HEK293 (cell line): ENCODE results near the gene RAB5IF.
A peak's percentile ranks its signal among the peaks of the same experiment; 100 is the strongest.

Experiments
- CTCF ChIA-PET: fragments of 350-600 bp; formaldehyde crosslinking; extraction: SDS; loops from one replicate; lab custom pipeline; 2021; ENCODE audit warnings: antibody characterized with exemption; lab: Yijun Ruan, JAX
- POLR2A ChIA-PET: fragments of 300-600 bp; formaldehyde crosslinking; extraction: SDS; loops from one replicate; lab custom pipeline; 2020; ENCODE audit warnings: antibody characterized with exemption, inconsistent platforms; lab: Yijun Ruan, JAX
- H3K27ac ChIP-seq: fragments of 200-500 bp; sonication (Bioruptor generic); 2 replicates; pipeline ENCODE4 v1.5.1; 2014; ENCODE audit warnings: low read depth, low read length, control low read depth, inconsistent platforms; ENCODE audit errors: extremely low read depth
- H3K36me3 ChIP-seq, 2 experiments: fragments of 200-500 bp in 1 of 2; sonication (Bioruptor generic) in 1 of 2; 1 replicate in 1 of 2; 2 replicates in 1 of 2; pipeline ENCODE4 v1.5.1; 2014 to 2017; ENCODE audit warnings: inconsistent platforms in 2 of 2, low read length in 2 of 2; ENCODE audit not compliant: control insufficient read depth in 2 of 2, insufficient read depth in 1 of 2
- H3K4me1 ChIP-seq: fragments of 200-500 bp; sonication (Bioruptor generic); 2 replicates; pipeline ENCODE4 v1.5.1; 2014; ENCODE audit warnings: mild to moderate bottlenecking, low read length, inconsistent platforms; ENCODE audit not compliant: control insufficient read depth, insufficient read depth
- H3K4me3 ChIP-seq: 2 replicates; pipeline ENCODE4 v1.5.1; 2011; ENCODE audit warnings: low read depth, mild to moderate bottlenecking, control low read depth, low read length, moderate library complexity
- H3K9me3 ChIP-seq: fragments of 200-500 bp; sonication (Bioruptor generic); 2 replicates; pipeline ENCODE4 v1.5.1; 2014; ENCODE audit warnings: low read depth, low read length, inconsistent platforms; ENCODE audit not compliant: control insufficient read depth, insufficient read depth
- KLF10 ChIP-seq: fragments of 450-650 bp; IDR thresholded peaks from 2 replicates; pipeline ENCODE4 v1.5.1; 2018; ENCODE audit warnings: missing biosample characterization, mild to moderate bottlenecking, missing genetic modification characterization
- KLF9 ChIP-seq: fragments of 450-650 bp; formaldehyde crosslinking; IDR thresholded peaks from 2 replicates; pipeline ENCODE4 v1.5.1; 2016; ENCODE audit warnings: missing biosample characterization, missing genetic modification characterization, low read depth
- OVOL3 ChIP-seq: fragments of 450-650 bp; formaldehyde crosslinking; IDR thresholded peaks from 2 replicates; pipeline ENCODE4 v1.5.1; 2016; ENCODE audit warnings: missing biosample characterization, missing genetic modification characterization
- PATZ1 ChIP-seq: fragments of 450-650 bp; formaldehyde crosslinking; IDR thresholded peaks from 2 replicates; pipeline ENCODE4 v1.5.1; 2016; ENCODE audit warnings: missing biosample characterization, missing genetic modification characterization
- RBAK ChIP-seq: fragments of 450-650 bp; formaldehyde crosslinking; IDR thresholded peaks from 2 replicates; pipeline ENCODE4 v1.5.1; 2016; ENCODE audit warnings: missing biosample characterization, missing genetic modification characterization
- SP2 ChIP-seq: fragments of 450-650 bp; formaldehyde crosslinking; IDR thresholded peaks from 2 replicates; pipeline ENCODE4 v1.5.1; 2016; ENCODE audit warnings: missing biosample characterization, missing genetic modification characterization
- SP7 ChIP-seq: fragments of 450-650 bp; formaldehyde crosslinking; IDR thresholded peaks from 2 replicates; pipeline ENCODE4 v1.5.1; 2016; ENCODE audit warnings: missing biosample characterization, missing genetic modification characterization
- TRIM28 ChIP-seq: IDR thresholded peaks from 2 replicates; pipeline ENCODE4 v1.6.1; 2011; ENCODE audit warnings: low read length, control low read depth, borderline replicate concordance
- ZBTB20 ChIP-seq: fragments of 450-650 bp; formaldehyde crosslinking; IDR thresholded peaks from 2 replicates; pipeline ENCODE4 v1.5.1; 2016; ENCODE audit warnings: missing biosample characterization, missing genetic modification characterization
- ZBTB8A ChIP-seq: fragments of 450-650 bp; formaldehyde crosslinking; IDR thresholded peaks from 2 replicates; pipeline ENCODE4 v1.5.1; 2016; ENCODE audit warnings: missing biosample characterization, missing genetic modification characterization
- ZNF155 ChIP-seq: fragments of 450-650 bp; formaldehyde crosslinking; IDR thresholded peaks from 2 replicates; pipeline ENCODE4 v1.5.1; 2016; ENCODE audit warnings: missing biosample characterization, missing genetic modification characterization
- ZNF16 ChIP-seq: fragments of 450-650 bp; formaldehyde crosslinking; IDR thresholded peaks from 2 replicates; pipeline ENCODE4 v1.5.1; 2016; ENCODE audit warnings: low read depth, missing biosample characterization, missing genetic modification characterization
- ZNF202 ChIP-seq: fragments of 450-650 bp; formaldehyde crosslinking; IDR thresholded peaks from 2 replicates; pipeline ENCODE4 v1.5.1; 2016; ENCODE audit warnings: missing biosample characterization, missing genetic modification characterization, borderline replicate concordance
- ZNF211 ChIP-seq: fragments of 450-650 bp; formaldehyde crosslinking; IDR thresholded peaks from 2 replicates; pipeline ENCODE4 v1.5.1; 2016; ENCODE audit warnings: low read depth, missing biosample characterization, missing genetic modification characterization
- ZNF292 ChIP-seq: fragments of 450-650 bp; formaldehyde crosslinking; IDR thresholded peaks from 2 replicates; pipeline ENCODE4 v1.5.1; 2016; ENCODE audit warnings: low read depth, missing biosample characterization, missing genetic modification characterization, borderline replicate concordance
- ZNF335 ChIP-seq: fragments of 450-650 bp; formaldehyde crosslinking; conservative IDR thresholded peaks from 2 replicates; pipeline ENCODE4 v1.5.1; 2016; ENCODE audit warnings: missing biosample characterization, missing genetic modification characterization
- ZNF350 ChIP-seq: fragments of 450-650 bp; formaldehyde crosslinking; IDR thresholded peaks from 2 replicates; pipeline ENCODE4 v1.5.0; 2017; ENCODE audit warnings: missing biosample characterization, mild to moderate bottlenecking, missing genetic modification characterization
- ZNF354C ChIP-seq: fragments of 450-650 bp; formaldehyde crosslinking; IDR thresholded peaks from 2 replicates; pipeline ENCODE4 v1.5.1; 2016; ENCODE audit warnings: missing biosample characterization, missing genetic modification characterization, low read depth, borderline replicate concordance
- ZNF48 ChIP-seq: fragments of 450-650 bp; formaldehyde crosslinking; IDR thresholded peaks from 2 replicates; pipeline ENCODE4 v1.5.1; 2016; ENCODE audit warnings: missing biosample characterization, missing genetic modification characterization
- ZNF624 ChIP-seq: fragments of 450-650 bp; formaldehyde crosslinking; IDR thresholded peaks from 2 replicates; pipeline ENCODE4 v1.5.1; 2017; ENCODE audit warnings: missing biosample characterization, missing genetic modification characterization
- ZNF639 ChIP-seq: fragments of 450-650 bp; formaldehyde crosslinking; IDR thresholded peaks from 2 replicates; pipeline ENCODE4 v1.5.1; 2016; ENCODE audit warnings: missing biosample characterization, missing genetic modification characterization
- ZNF658 ChIP-seq: fragments of 450-650 bp; formaldehyde crosslinking; IDR thresholded peaks from 2 replicates; pipeline ENCODE4; 2016; ENCODE audit warnings: missing biosample characterization, missing genetic modification characterization
- ZNF660 ChIP-seq: fragments of 450-650 bp; IDR thresholded peaks from 2 replicates; pipeline ENCODE4 v1.5.1; 2018; ENCODE audit warnings: missing biosample characterization, mild to moderate bottlenecking, missing genetic modification characterization
- ZNF768 ChIP-seq: fragments of 450-650 bp; formaldehyde crosslinking; IDR thresholded peaks from 2 replicates; pipeline ENCODE4 v1.5.1; 2018; ENCODE audit warnings: missing biosample characterization, mild to moderate bottlenecking, missing genetic modification characterization
- ZNF776 ChIP-seq: fragments of 450-650 bp; formaldehyde crosslinking; IDR thresholded peaks from 2 replicates; pipeline ENCODE4 v1.5.0; 2017; ENCODE audit warnings: missing biosample characterization, missing genetic modification characterization, borderline replicate concordance
- ZSCAN23 ChIP-seq: fragments of 450-650 bp; formaldehyde crosslinking; IDR thresholded peaks from 2 replicates; pipeline ENCODE4 v1.5.1; 2016; ENCODE audit warnings: missing biosample characterization, missing genetic modification characterization

Gene RAB5IF

GRCh38 chr20:36574366-36575135, 31.0 kb upstream of the RAB5IF start (continued):
- TF ChIP-seq ZNF639 (tag by site-specific recombination) = no peak
- peak; percentile 60 for TF ChIP-seq KLF10 (tag by site-specific recombination)
- TF ChIP-seq ZNF211 (tag by site-specific recombination) = no peak
- TF ChIP-seq TRIM28 = no peak
- TF ChIP-seq ZNF350 = no peak
- TF ChIP-seq ZNF354C (tag by site-specific recombination) = no peak
- TF ChIP-seq PATZ1 (tag by site-specific recombination) = peak; percentile 58
- TF ChIP-seq ZNF624 (tag by site-specific recombination) = no peak
- no peak for TF ChIP-seq ZNF202
- TF ChIP-seq ZNF768 (tag by site-specific recombination) = no peak
- no peak for TF ChIP-seq ZNF658 (tag by site-specific recombination)
- no peak; the same call in 1 of the 2 replicates for TF ChIP-seq ZNF335 (tag by site-specific recombination)
- TF ChIP-seq ZNF776 (tag by site-specific recombination) = no peak
- TF ChIP-seq ZNF660 = no peak
- no peak for TF ChIP-seq ZNF292
- peak; percentile 65 for TF ChIP-seq ZBTB20 (tag by site-specific recombination)
- TF ChIP-seq ZNF16 (tag by site-specific recombination) = no peak
- peak; percentile 74; the same call in 1 of the 2 replicates for TF ChIP-seq SP7

- POLR2A ChIA-PET = interaction anchor here (0.6 to 1.1 kb wide), 4 partner anchors 9 to 111 kb away, joined by 3 to 6 read pairs (median 3); partner anchors contain the start of gene RAB5IF
- TF ChIP-seq SP2 (tag by site-specific recombination) (0 out of 2 replicates have a peak, but pooled peaks have one; percentile 16), ZBTB8A (tag by site-specific recombination) (no peak)
- peaks cover 4% of the 10 kb centered on the region; the same call in 1 of the 2 replicates for H3K4me1 ChIP-seq
- no peaks in the 10 kb centered on the region for H3K9me3 ChIP-seq
- H3K27ac ChIP-seq = no peak overlapping the region; the same call in 1 of the 2 replicates
- peaks cover 6 to 27% of the 10 kb centered on the region in 2 experiments; a peak in 2 of 3 replicates for H3K36me3 ChIP-seq
- CTCF ChIA-PET = interaction anchor here (0.6 to 2.1 kb wide), 5 partner anchors 19 to 418 kb away, joined by 3 to 11 read pairs (median 3); partner anchors contain the start of gene RAB5IF
- no peak overlapping the region for H3K4me3 ChIP-seq
These were observed 29.5 kb upstream of the RAB5IF start for GRCh38 chr20:36576081-36576445.

GRCh38 chr20:36578356-36579041, 27.1 kb upstream of the RAB5IF start:
- Histone ChIP-seq H3K4me3 (no peak overlapping the region), H3K36me3 (peaks cover 12 to 47% of the 10 kb centered on the region in 2 experiments; a peak in 2 of 3 replicates), H3K4me1 (peaks cover 4% of the 10 kb centered on the region; the same call in 1 of the 2 replicates), H3K27ac (no peak overlapping the region)
- POLR2A ChIA-PET = no interaction called here
- no peak for TF ChIP-seq OVOL3
- no peak for TF ChIP-seq ZNF48 (tag by site-specific recombination)
- no peak for TF ChIP-seq ZNF658 (tag by site-specific recombination)
- TF ChIP-seq ZSCAN23 (tag by site-specific recombination) = no peak
- no peak for TF ChIP-seq RBAK (tag by site-specific recombination)
- TF ChIP-seq ZNF155 = no peak
- no peak for TF ChIP-seq KLF9
- TF ChIP-seq, all 188 proteins: peak for 0
- no peaks in the 10 kb centered on the region for H3K9me3 ChIP-seq
- CTCF ChIA-PET = no interaction called here
